A673 (cell line): ENCODE data around the gene JMJD6. TPM values are rescaled to one million over a fixed set of nuclear protein-coding genes. Genes with fewer than 3 reads are reported as not detected.
"Not testable (repeated sequence)": the region's sequence is repeated elsewhere in the genome, so short reads cannot be mapped to it uniquely, and the experiment has no call there.

Experiments
- BruUV-seq: library from RNA; stranded (reverse); fragments of 400-500 nt; replicated peaks from 2 replicates; lab custom pipeline; 2021; lab: Mats Ljungman, UMichigan
- CTCF ChIA-PET: fragments of 300-600 bp; sonication (Branson Sonifier 250); formaldehyde crosslinking; loops from one replicate; lab custom pipeline; 2022; ENCODE audit warnings: antibody characterized with exemption; lab: Charles Lee
- POLR2A ChIA-PET: fragments of 300-600 bp; sonication (Branson Sonifier 250); formaldehyde crosslinking; loops from one replicate; lab custom pipeline; 2022; ENCODE audit warnings: antibody characterized with exemption; ENCODE audit not compliant: low non-redundant PET; lab: Charles Lee
- DNase-seq: peaks from one replicate; pipeline ENCODE4 v3.0.0-alpha.2; 2015; ENCODE audit warnings: low spot score
- H3K27ac ChIP-seq: fragments of 200-600 bp; sonication (generic); 2 replicates; pipeline ENCODE4 v1.5.1; 2016; ENCODE audit warnings: mixed run types, low read depth, mild to moderate bottlenecking, mixed read lengths, antibody characterized with exemption, low read length; ENCODE audit not compliant: poor library complexity, severe bottlenecking
- H3K27me3 ChIP-seq: fragments of 200-600 bp; sonication (generic); replicated peaks from 2 replicates; pipeline ENCODE4 v1.6.1; 2017; ENCODE audit warnings: mixed run types, low read depth, mild to moderate bottlenecking, mixed read lengths, antibody characterized with exemption, low read length; ENCODE audit not compliant: insufficient read depth, poor library complexity
- H3K36me3 ChIP-seq: fragments of 200-600 bp; sonication (generic); 2 replicates; pipeline ENCODE4 v1.6.1; 2016; ENCODE audit warnings: mixed run types, mild to moderate bottlenecking, mixed read lengths, antibody characterized with exemption, low read length; ENCODE audit not compliant: insufficient read depth, poor library complexity, severe bottlenecking
- H3K4me1 ChIP-seq: fragments of 200-600 bp; sonication (generic); 2 replicates; pipeline ENCODE4 v1.6.1; 2017; ENCODE audit warnings: mixed run types, mild to moderate bottlenecking, mixed read lengths, antibody characterized with exemption, low read length; ENCODE audit not compliant: insufficient read depth, poor library complexity, severe bottlenecking
- H3K4me3 ChIP-seq: fragments of 200-600 bp; sonication (generic); 2 replicates; pipeline ENCODE4 v1.5.1; 2016; ENCODE audit warnings: low read depth, mixed run types, mild to moderate bottlenecking, mixed read lengths, low read length; ENCODE audit not compliant: poor library complexity, severe bottlenecking
- H3K9me3 ChIP-seq: fragments of 200-600 bp; sonication (generic); 2 replicates; pipeline ENCODE4 v1.6.1; 2016; ENCODE audit warnings: mixed run types, low read depth, mild to moderate bottlenecking, mixed read lengths, antibody characterized with exemption, low read length; ENCODE audit not compliant: poor library complexity, severe bottlenecking
- CTCF ChIP-seq: fragments of 300-800, 200-600 bp; sonication (generic); conservative IDR thresholded peaks from 2 replicates; pipeline ENCODE4 v1.5.1; 2017; ENCODE audit warnings: low read depth, mild to moderate bottlenecking, antibody characterized with exemption, low read length, moderate library complexity, mixed read lengths
- EZH2 ChIP-seq: fragments of 200-600 bp; sonication (generic); IDR thresholded peaks from 2 replicates; pipeline ENCODE4 v1.6.1; 2017; ENCODE audit warnings: borderline replicate concordance, low read depth, mild to moderate bottlenecking, mixed read lengths, antibody characterized with exemption, low read length; ENCODE audit not compliant: poor library complexity, severe bottlenecking
- intact Hi-C: fragments of 100-400 bp; cut with micrococcal nuclease; formaldehyde crosslinking; loops from one replicate; pipeline ENCODE4 v1.10.0; 2022; ENCODE audit not compliant: unreplicated experiment
- total RNA-seq: library from RNA; stranded (reverse); gene quantifications from 2 replicates; pipeline ENCODE4 v1.2.3, GENCODE V29; 2021

Gene JMJD6
- total RNA-seq, 1 experiment from 2014 or later: 77.6 TPM

DNA sequence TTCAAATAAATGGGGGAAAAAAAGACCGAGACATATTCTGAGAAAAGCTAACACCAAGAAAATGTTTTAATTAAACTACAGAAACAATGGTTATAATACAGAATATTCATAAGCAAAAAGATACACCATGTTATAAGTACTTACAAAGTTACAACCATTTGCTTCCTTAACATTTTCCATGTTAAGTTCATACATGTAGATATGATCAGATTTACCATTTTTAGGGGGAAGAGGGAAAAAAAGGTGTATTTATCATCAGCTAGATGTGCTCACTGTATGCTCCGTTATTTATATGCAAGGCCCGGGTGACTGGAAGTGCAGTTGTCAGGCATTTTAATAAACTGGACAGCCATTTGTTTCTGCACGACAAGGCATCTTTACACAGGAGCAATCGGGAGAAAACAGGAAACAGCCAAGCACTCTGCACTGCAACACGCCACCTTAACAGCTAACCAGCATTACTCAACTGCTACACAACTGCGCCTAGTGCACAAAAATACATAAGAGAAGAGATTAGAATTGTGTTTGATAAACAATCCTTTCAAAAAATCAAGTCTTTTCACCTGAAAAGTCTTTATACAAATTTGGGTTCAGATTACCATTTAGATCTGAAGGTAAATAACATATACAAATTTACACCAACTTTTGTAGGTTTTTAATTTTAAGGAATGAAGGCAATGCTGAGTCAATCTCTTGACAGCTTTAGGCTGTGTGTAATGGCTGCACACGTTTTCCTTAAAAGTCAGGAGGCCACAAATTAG lies 7.9 kb upstream of the JMJD6 start:
- H3K27ac ChIP-seq: peak overlapping the region; percentile 98
- ChIA-PET CTCF (no interaction called here), POLR2A (no interaction called here)
- H3K36me3 ChIP-seq: peaks cover 65% of the 10 kb centered on the region
- BruUV-seq: no TSS peak
- H3K4me1 ChIP-seq: peaks cover 12% of the 10 kb centered on the region
- H3K9me3 ChIP-seq: no peaks in the 10 kb centered on the region
- intact Hi-C loops: no loop called here
- H3K27me3 ChIP-seq: no peaks in the 10 kb centered on the region
- peak overlapping the region; percentile 77 for H3K4me3 ChIP-seq
- TF ChIP-seq EZH2: no peak
- no peak for TF ChIP-seq CTCF
- DNase-seq: peak; percentile 39

- no TSS peak for BruUV-seq
- ChIA-PET POLR2A (no interaction called here), CTCF (no interaction called here)
- Histone ChIP-seq H3K27ac (peak overlapping the region; percentile 98), H3K4me3 (peak overlapping the region; percentile 77), H3K36me3 (peaks cover 65% of the 10 kb centered on the region), H3K4me1 (peaks cover 12% of the 10 kb centered on the region), H3K27me3 (no peaks in the 10 kb centered on the region), H3K9me3 (no peaks in the 10 kb centered on the region)
- no peak for DNase-seq
- intact Hi-C loops: no loop called here
- TF ChIP-seq CTCF: no peak
- no peak for TF ChIP-seq EZH2
These were observed 7.2 kb upstream of the JMJD6 start for GRCh38 chr17:76733618-76733957.

GRCh38 chr17:76732734-76733617 lies 6.6 kb upstream of the JMJD6 start:
- H3K36me3 ChIP-seq: peaks cover 65% of the 10 kb centered on the region
- intact Hi-C loops: no loop called here
- DNase-seq: no peak
- H3K27ac ChIP-seq: peak overlapping the region; percentile 98
- H3K27me3 ChIP-seq: no peaks in the 10 kb centered on the region
- ChIA-PET POLR2A (interaction anchor here (0.6 kb wide), 2 partner anchors 237 to 912 kb away, joined by 4 to 5 read pairs; no protein-coding TSS in a partner anchor), CTCF (no interaction called here)
- no peaks in the 10 kb centered on the region for H3K9me3 ChIP-seq
- peak overlapping the region; percentile 77 for H3K4me3 ChIP-seq
- TF ChIP-seq CTCF: no peak
- no peak for TF ChIP-seq EZH2
- no TSS peak for BruUV-seq
- H3K4me1 ChIP-seq: peaks cover 15% of the 10 kb centered on the region

DNA sequence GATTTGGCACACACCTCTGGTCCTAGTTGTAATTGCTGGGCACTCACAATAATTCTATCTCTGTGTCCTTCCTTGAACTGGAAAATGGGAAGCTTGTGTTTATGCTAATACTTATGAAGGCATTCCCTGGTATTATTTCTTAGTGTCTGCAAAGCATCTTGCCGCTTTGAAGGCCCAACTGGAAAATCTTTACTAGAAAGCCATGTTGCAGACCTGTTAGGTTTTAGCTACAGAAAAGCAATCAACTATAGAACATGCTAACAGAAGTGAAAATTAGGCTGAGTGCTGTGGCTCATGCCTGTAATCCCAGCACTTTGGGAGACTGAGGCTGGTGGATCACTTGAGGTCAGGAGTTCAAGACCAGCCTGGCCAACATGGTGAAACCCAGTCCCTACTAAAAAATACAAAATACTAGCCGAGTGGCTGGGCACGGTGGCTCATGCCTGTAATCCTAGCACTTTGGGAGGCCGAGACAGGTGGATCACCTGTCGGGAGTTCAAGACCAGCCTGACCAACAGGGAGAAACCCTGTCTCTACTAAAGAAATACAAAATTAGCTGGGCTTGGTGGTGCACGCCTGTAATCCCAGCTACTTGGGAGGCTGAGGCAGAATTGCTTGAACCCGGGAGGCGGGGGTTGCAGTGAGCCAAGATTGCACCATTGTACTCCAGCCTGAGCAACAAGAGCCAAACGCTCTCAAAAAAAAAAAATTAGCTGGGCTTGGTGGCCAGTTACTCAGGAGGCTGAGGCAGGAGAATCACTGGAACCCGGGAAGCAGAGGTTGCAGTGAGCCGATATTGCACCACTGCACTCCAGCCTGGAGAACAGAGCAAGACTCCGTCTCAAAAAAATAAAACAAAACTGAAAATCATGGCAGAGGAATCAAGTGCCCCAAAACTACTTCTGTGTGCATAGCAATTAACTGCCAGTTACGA lies 5.7 kb upstream of the JMJD6 start:
- H3K27ac ChIP-seq: peak overlapping the region; percentile 39
- BruUV-seq, CTCF ChIA-PET, H3K27me3 ChIP-seq, intact Hi-C loops, DNase-seq, H3K9me3 ChIP-seq: not testable (repeated sequence)
- H3K4me3 ChIP-seq: peak overlapping the region; percentile 77
- H3K4me1 ChIP-seq: peaks cover 22% of the 10 kb centered on the region
- POLR2A ChIA-PET: interaction anchor here (0.6 kb wide), 2 partner anchors 237 to 911 kb away, joined by 4 to 5 read pairs; no protein-coding TSS in a partner anchor
- peaks cover 65% of the 10 kb centered on the region for H3K36me3 ChIP-seq
